GM15510 (cell line): Measurements from ENCODE around the gene PLEKHA7.

Experiments used
- POLR2A ChIP-seq: IDR thresholded peaks from 3 replicates; pipeline ENCODE4 v1.6.1; 2011; ENCODE audit warnings: borderline replicate concordance; ENCODE audit not compliant: insufficient read length; ENCODE audit errors: extremely low read depth

Gene PLEKHA7

GRCh38 chr11:17014321-17014832, at the start of gene PLEKHA7:
Gene PLEKHA7 (minus strand): TSS chr11:17014414. CDS start chr11:17014401, 13 bp downstream.
- TF ChIP-seq POLR2A = no peak

GRCh38 chr11:17063171-17064002, 49.2 kb upstream of the PLEKHA7 start:
- no peak for TF ChIP-seq POLR2A

GRCh38 chr11:17046690-17047089, 32.5 kb upstream of the PLEKHA7 start:
- TF ChIP-seq POLR2A = no peak

- no peak for TF ChIP-seq POLR2A
These were observed 22.7 kb upstream of the PLEKHA7 start for GRCh38 chr11:17036666-17037658.

- TF ChIP-seq POLR2A = no peak
These were observed 12.4 kb upstream of the PLEKHA7 start for GRCh38 chr11:17026487-17027082.

- TF ChIP-seq POLR2A = no peak
These were observed 10.7 kb upstream of the PLEKHA7 start for GRCh38 chr11:17024924-17025323.

- no peak for TF ChIP-seq POLR2A
These were observed 7.3 kb upstream of the PLEKHA7 start for GRCh38 chr11:17021511-17021910.

- no peak for TF ChIP-seq POLR2A
These were observed 6.6 kb upstream of the PLEKHA7 start for GRCh38 chr11:17020831-17021230.

- TF ChIP-seq POLR2A = no peak
These were observed 5.0 kb upstream of the PLEKHA7 start for GRCh38 chr11:17019232-17019631.

- no peak for TF ChIP-seq POLR2A
These were observed 1.5 kb upstream of the PLEKHA7 start for GRCh38 chr11:17015627-17016126.

- TF ChIP-seq POLR2A = no peak
These were observed 816 bp upstream of the PLEKHA7 start for GRCh38 chr11:17014833-17015626.

- TF ChIP-seq POLR2A = no peak
These were observed 480 bp downstream of the PLEKHA7 start for GRCh38 chr11:17013548-17014320.
